ENCODE data around the gene SKA1. TPM values are rescaled to one million over a fixed set of nuclear protein-coding genes. Genes with fewer than 3 reads are reported as not detected.

SKA1 gene
- total and polyA plus RNA-seq, 2 of the 4 experiments (the other 2 are of a cell fraction) = 5.8 to 5.9 TPM

DNA sequence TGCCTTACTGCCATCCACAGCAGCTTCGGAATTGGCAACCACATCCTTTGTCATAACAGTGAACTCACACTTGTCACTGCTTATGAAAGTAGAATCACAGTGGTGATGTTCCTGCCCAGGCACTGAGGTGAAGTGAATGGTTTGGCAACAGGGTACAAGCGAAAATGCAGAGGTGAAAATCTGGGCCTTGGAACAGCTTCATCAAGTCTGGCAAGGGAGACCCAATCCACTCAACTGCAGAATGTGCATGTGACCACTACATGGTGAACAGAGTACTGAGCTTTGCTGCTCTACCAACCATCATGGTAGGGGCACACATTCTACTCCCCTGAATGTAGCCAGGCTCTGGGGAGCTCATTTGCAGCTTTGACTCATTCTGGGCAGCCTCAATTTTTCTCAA lies 15.0 kb upstream of the SKA1 start:
- Histone ChIP-seq H3K9me1 (ENCODE audit: insufficient read depth, low read length) (no peaks in the 10 kb centered on the region), H3K56ac (ENCODE audit: extremely low read depth, insufficient read depth, low read length) (no peak overlapping the region), H2BK5ac (ENCODE audit: low read depth, low read length, poor library complexity, severe bottlenecking) (no peak overlapping the region), H4K5ac (ENCODE audit: low read depth, low read length) (no peak overlapping the region), H3K4me1 (ENCODE audit: control insufficient read depth, insufficient read depth, low read length) (no peaks in the 10 kb centered on the region), H3K4me3 (ENCODE audit: insufficient read depth, low read depth, low read length) (no peak overlapping the region), H2BK15ac (ENCODE audit: low read depth, low read length) (no peak overlapping the region), H2BK120ac (ENCODE audit: low read depth, low read length) (no peak overlapping the region), H2AFZ (replicated peaks; ENCODE audit: low read length, poor library complexity) (no peak overlapping the region), H4K8ac (ENCODE audit: low read depth in 2 of 2, low read length in 2 of 2) (no peak overlapping the region), H3K9me3 (ENCODE audit: control insufficient read depth, insufficient read depth, low read length) (no peaks in the 10 kb centered on the region), H3K27ac (ENCODE audit: insufficient read depth, low read length) (no peak overlapping the region), H3K23ac (ENCODE audit: low read depth, low read length) (no peak overlapping the region), H3K18ac (ENCODE audit: low read depth, low read length) (no peak overlapping the region), H3K9ac (ENCODE audit: low read depth, low read length) (no peak overlapping the region), H3K79me1 (ENCODE audit: low read depth in 1 of 2, low read length in 2 of 2) (no peaks in the 10 kb centered on the region), H3K36me3 (ENCODE audit: control insufficient read depth, insufficient read depth, low read length) (no peaks in the 10 kb centered on the region), H3K14ac (replicated peaks; ENCODE audit: low read depth, low read length) (no peak overlapping the region), H4K91ac (ENCODE audit: insufficient read depth, low read depth, low read length) (no peak overlapping the region), H2AK5ac (ENCODE audit: low read depth, low read length) (no peak overlapping the region), H2BK20ac (ENCODE audit: low read depth, low read length) (no peak overlapping the region), H3K4me2 (ENCODE audit: low read depth, low read length) (no peak overlapping the region), H4K20me1 (ENCODE audit: insufficient read depth, low read length) (no peaks in the 10 kb centered on the region), H3K27me3 (ENCODE audit: control insufficient read depth, insufficient read depth, low read length) (peaks cover 9% of the 10 kb centered on the region), H3K4ac (ENCODE audit: low read depth, low read length) (no peak overlapping the region), H2AK9ac (replicated peaks; ENCODE audit: low read depth, low read length, poor library complexity) (no peak overlapping the region)
- ATAC-seq (ENCODE audit: low read depth) = no peak
- no peak for DNase-seq
- ChIA-PET POLR2A (ENCODE audit: unreplicated experiment) (no interaction called here), CTCF (no interaction called here)
- dilution Hi-C loops (cut with HindIII; ENCODE audit: low sequenced_read_pairs, unreplicated experiment) (no loop called here), in situ Hi-C loops (cut with MboI; ENCODE audit: low sequenced_read_pairs) (no loop called here), intact Hi-C loops (cut with micrococcal nuclease) (loop anchor here (5.0 kb wide), 5 partner anchors 73 to 848 kb away; partner anchors contain the start of gene CXXC1)
- no CpG with 5 or more reads among the region's 2 CpGs for WGBS, 2 experiments (ENCODE audit: extremely low coverage in 2 of 2, insufficient read length in 1 of 2)
- no peak for TF ChIP-seq RAD21 (IDR thresholded peaks at IDR 0.05; ENCODE audit: low read length)
- no peak for TF ChIP-seq RFX5 (IDR thresholded peaks at IDR 0.05; ENCODE audit: low read depth, low read length)
- TF ChIP-seq, protein P1, sequence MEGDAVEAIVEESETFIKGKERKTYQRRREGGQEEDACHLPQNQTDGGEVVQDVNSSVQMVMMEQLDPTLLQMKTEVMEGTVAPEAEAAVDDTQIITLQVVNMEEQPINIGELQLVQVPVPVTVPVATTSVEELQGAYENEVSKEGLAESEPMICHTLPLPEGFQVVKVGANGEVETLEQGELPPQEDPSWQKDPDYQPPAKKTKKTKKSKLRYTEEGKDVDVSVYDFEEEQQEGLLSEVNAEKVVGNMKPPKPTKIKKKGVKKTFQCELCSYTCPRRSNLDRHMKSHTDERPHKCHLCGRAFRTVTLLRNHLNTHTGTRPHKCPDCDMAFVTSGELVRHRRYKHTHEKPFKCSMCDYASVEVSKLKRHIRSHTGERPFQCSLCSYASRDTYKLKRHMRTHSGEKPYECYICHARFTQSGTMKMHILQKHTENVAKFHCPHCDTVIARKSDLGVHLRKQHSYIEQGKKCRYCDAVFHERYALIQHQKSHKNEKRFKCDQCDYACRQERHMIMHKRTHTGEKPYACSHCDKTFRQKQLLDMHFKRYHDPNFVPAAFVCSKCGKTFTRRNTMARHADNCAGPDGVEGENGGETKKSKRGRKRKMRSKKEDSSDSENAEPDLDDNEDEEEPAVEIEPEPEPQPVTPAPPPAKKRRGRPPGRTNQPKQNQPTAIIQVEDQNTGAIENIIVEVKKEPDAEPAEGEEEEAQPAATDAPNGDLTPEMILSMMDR (conservative IDR thresholded peaks at IDR 0.05; ENCODE audit: low read depth, low read length) = no peak
- TF ChIP-seq CEBPB (IDR thresholded peaks at IDR 0.05; ENCODE audit: low read depth, low read length) = no peak
- no peak for TF ChIP-seq ELK1 (IDR thresholded peaks at IDR 0.05; ENCODE audit: borderline replicate concordance, low read depth, low read length)
- TF ChIP-seq MAZ (IDR thresholded peaks at IDR 0.05; ENCODE audit: borderline replicate concordance, low read depth, low read length) = no peak
- TF ChIP-seq BHLHE40 (IDR thresholded peaks at IDR 0.05; ENCODE audit: low read depth, low read length) = no peak
- TF ChIP-seq POLR2A (IDR thresholded peaks at IDR 0.05; ENCODE audit: low read depth, low read length) = no peak
- TF ChIP-seq FOS (IDR thresholded peaks at IDR 0.05; ENCODE audit: low read depth, low read length) = no peak
- TF ChIP-seq NFE2L2 (IDR thresholded peaks at IDR 0.05; ENCODE audit: low read depth, low read length) = no peak
- TF ChIP-seq CHD1 (IDR thresholded peaks at IDR 0.05; ENCODE audit: low read depth, low read length) = no peak
- TF ChIP-seq MXI1 (IDR thresholded peaks at IDR 0.05; ENCODE audit: borderline replicate concordance, low read depth, low read length) = no peak
- no peak for TF ChIP-seq RCOR1 (IDR thresholded peaks at IDR 0.05; ENCODE audit: insufficient replicate concordance, low read length)
- TF ChIP-seq, protein P2, sequence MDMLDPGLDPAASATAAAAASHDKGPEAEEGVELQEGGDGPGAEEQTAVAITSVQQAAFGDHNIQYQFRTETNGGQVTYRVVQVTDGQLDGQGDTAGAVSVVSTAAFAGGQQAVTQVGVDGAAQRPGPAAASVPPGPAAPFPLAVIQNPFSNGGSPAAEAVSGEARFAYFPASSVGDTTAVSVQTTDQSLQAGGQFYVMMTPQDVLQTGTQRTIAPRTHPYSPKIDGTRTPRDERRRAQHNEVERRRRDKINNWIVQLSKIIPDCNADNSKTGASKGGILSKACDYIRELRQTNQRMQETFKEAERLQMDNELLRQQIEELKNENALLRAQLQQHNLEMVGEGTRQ (IDR thresholded peaks at IDR 0.05; ENCODE audit: low read depth, low read length) = no peak
- TF ChIP-seq SMC3 (IDR thresholded peaks at IDR 0.05; ENCODE audit: low read depth, low read length) = no peak
- TF ChIP-seq MAFK (IDR thresholded peaks at IDR 0.05; ENCODE audit: low read depth, low read length) = no peak
- no TSS peak for BruUV-seq (replicated peaks)

Data from IMR-90 (cell line).